Stimulated activated CD8-positive, alpha-beta memory T cell treated with anti-CD3 and anti-CD28 coated beads, Interleukin-2, amount 100 ng/mL, for 1 hour (primary cell): ENCODE data around the gene TLR2.

Source experiments
- DNase-seq, 2 donors: peaks; one replicate each; pipeline ENCODE4 v3.0.0-alpha.2; 2020; ENCODE audit warnings: low read depth in 2 of 2

TLR2 gene, protein sequence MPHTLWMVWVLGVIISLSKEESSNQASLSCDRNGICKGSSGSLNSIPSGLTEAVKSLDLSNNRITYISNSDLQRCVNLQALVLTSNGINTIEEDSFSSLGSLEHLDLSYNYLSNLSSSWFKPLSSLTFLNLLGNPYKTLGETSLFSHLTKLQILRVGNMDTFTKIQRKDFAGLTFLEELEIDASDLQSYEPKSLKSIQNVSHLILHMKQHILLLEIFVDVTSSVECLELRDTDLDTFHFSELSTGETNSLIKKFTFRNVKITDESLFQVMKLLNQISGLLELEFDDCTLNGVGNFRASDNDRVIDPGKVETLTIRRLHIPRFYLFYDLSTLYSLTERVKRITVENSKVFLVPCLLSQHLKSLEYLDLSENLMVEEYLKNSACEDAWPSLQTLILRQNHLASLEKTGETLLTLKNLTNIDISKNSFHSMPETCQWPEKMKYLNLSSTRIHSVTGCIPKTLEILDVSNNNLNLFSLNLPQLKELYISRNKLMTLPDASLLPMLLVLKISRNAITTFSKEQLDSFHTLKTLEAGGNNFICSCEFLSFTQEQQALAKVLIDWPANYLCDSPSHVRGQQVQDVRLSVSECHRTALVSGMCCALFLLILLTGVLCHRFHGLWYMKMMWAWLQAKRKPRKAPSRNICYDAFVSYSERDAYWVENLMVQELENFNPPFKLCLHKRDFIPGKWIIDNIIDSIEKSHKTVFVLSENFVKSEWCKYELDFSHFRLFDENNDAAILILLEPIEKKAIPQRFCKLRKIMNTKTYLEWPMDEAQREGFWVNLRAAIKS

DNA sequence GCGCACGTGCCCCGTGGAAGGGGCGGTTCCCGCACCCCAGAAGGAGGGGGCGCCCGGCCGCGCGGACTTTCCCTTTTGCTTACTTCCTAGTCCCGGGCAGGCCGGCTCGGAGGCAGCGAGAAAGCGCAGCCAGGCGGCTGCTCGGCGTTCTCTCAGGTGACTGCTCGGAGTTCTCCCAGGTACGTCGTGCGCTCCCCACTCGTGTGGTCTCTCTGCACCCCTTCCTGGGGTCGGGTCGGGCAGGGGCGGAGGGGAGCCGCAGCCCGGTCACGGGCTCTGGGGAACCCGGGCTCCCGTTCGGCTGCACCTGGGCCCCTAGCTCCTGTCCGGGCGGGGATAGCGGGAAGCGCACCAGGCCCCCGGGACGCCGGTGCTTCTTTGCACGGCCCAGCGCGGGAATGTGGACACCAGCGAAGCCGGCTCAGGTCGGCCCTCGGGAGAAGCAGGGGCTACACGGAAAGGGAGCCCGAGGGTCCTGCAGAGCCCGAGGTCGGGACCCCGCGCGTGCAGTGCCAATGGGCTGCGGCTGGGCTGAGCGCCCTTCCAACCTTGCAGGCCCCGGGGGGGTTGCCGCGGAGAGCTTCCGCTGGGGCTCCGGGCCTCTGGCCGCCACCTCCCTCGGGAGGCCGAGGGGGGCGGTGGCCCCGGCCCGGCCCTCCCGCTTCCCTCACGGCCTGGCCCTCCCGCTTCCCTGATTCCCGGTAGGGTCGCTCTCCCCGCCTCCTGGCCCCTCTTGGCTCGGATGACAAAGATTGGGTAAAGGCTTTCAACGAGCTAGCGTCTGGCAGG lies at the start of gene TLR2:
Gene TLR2 (plus strand): TSS at position 99 of the 789 bp plus-strand sequence. CDS start 18,628 bp downstream, outside the sequence.
- peak; percentile 24 to 33 for DNase-seq

DNA sequence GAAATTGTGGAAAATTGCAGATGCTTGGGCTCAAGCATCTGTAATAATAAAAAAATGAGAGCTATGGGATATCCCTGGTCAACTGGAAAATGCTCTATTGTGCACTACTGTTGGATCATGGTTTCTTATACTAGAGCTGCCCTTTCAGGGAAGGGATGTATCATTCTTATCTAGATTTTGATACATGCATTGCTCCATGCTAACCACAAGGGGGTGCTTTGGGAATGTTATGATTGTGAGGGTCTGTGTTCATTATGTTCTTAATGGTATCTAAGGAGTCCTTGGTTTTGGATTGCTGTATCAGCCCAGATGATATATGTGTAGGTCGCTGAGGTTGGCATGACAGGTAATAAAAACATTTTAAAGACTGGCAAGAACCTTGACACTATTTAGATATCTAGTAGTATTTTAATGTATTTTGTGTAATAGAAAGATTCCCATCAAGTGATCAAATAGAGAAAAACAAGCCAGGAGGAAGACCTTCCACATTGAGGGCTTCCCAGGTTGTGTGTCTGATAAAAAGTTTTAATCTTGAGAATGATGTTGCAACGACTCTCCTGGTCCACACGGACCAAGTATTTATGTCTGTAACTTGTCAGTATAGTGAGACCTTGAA lies 49.2 kb upstream of the TLR2 start:
- no peak for DNase-seq

GRCh38 chr4:153635846-153636245 lies 48.2 kb upstream of the TLR2 start:
- no peak for DNase-seq

GRCh38 chr4:153637201-153637600 lies 46.9 kb upstream of the TLR2 start:
- DNase-seq, result no peak

GRCh38 chr4:153638011-153638410 lies 46.1 kb upstream of the TLR2 start:
- DNase-seq, result no peak

DNA sequence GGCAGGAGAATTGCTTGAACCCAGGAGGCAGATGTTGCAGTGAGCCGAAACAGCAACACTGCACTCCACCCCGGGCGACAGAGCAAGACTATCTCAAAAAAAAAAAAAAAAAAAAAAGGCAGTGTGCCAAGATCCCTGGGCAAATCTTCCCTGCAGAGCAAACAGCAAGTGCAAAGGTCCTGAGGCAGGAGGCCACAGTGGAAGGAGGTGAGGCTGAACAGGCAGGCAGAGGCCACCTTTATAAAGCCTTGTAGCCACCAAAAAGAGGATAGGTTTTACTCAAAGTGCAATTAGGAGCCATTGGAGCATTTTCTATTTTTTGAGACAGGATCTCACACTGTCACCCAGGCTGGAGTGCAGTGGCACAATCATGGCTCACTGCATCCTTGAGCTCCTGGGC lies 45.1 kb upstream of the TLR2 start:
- no peak for DNase-seq

DNA sequence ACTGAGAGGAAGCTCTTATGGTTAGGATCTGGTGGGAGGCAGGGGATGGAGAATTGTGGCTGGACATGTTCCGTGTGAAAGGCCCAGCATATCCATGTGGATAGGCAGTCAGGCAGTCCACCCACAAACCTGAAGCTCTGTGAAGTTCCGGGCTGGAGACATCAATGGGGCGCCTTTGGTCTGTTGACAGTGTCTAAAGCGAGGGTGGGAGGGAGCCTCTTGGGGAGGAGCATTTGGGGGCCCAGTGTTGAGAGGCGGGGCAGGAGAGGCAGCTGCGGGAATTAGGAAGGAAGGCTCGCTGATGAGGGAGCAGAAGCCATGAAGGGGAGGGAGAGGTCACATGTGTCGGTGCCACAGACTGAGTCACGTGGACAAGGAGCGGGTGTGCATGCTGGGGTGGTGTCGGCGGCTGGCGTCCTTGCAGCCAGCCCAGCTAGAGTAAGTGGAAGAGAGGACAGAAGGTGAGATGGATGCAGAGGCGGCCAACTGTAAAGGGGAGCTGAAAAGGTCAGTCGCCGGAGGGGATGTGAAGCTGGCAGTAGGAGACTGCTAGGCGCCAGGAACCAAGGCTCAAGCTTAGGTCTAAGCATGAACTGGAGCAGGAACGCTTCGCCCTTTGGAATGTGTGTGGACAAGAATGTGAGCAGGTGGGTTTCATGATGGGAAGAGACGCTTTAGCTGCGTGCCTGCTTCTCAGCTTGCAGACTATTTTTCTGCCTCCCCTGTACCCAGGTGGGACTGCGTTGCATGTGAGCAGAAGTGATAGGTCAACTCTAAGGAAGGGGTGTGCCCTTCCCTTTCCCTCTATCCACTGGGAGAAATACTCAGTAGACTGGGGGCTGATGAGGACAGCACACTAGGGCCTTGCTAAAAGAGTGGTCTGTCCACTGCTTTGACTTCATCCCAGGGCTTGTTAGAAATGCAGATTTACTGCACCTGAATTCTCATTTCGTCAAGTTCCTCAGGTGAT lies 44.0 kb upstream of the TLR2 start:
- DNase-seq, result no peak

- no peak for DNase-seq
These were observed 42.5 kb upstream of the TLR2 start for GRCh38 chr4:153641532-153641931.

- no peak for DNase-seq
These were observed 40.4 kb upstream of the TLR2 start for GRCh38 chr4:153643406-153644383.

DNA sequence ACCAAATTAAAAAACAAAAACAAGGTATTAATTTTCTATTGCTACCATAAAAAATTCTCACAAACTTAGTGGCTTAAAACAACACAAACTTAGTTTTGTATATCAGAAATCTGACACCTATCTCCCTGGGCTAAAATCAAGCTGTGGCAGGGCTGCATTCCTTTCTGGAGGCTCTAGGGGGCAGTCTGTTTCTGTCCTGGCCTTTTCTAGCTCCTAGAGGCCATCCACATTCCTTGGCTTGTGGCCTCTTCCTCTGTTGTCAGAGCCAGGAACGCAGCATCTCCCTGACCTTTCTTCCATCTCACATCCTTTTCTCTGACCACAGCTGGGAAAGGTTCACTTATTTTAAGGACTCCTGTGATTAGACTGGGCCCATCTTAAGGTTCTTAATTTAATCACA lies 38.9 kb upstream of the TLR2 start:
- DNase-seq, result no peak

GRCh38 chr4:153646261-153646660 lies 37.8 kb upstream of the TLR2 start:
- no peak for DNase-seq

DNA sequence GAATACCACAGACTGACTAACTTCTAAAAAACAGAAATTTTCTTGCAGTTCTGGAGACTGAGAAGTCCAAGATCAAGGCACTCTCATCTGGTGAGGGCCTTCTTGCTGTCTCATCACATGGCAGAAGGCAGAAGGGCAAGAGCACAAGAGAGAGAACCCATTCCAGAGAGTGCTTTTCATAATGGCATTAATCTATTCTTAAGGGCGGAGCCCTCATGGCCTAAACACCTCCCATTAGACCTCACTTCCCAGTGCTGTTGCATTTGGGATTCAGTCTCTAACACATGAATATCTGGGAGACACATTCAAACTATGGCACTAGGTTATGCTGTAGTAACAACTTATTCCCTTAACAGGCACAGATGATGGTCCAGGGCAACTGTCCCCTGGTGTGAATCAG lies 37.1 kb upstream of the TLR2 start:
- no peak for DNase-seq

DNA sequence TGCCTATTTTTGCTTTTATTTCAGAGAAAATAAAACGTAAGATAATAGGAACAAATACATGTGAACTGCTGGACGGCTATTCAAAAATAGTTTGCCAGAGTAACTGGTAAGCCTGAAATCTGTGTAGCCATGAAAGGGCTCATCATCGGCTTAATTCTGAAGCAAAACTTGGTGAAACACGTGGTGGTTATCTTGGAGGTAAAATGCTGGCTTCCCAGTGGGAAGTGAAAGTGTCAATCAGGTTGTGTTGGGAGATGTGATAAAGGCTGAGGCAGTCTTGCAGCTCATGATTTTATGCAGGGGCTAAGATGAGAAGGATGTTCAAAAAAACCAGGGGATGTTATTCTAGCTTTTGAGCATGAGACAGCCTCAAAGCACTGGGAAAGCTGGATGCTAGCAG lies 36.1 kb upstream of the TLR2 start:
- DNase-seq, result no peak

- no peak for DNase-seq
These were observed 34.5 kb upstream of the TLR2 start for GRCh38 chr4:153649572-153649991.

- DNase-seq, result no peak
These were observed 33.0 kb upstream of the TLR2 start for GRCh38 chr4:153651116-153651515.

- peak in 1 of 2 donors; percentile 4 for DNase-seq
These were observed 32.5 kb upstream of the TLR2 start for GRCh38 chr4:153651587-153651986.

DNA sequence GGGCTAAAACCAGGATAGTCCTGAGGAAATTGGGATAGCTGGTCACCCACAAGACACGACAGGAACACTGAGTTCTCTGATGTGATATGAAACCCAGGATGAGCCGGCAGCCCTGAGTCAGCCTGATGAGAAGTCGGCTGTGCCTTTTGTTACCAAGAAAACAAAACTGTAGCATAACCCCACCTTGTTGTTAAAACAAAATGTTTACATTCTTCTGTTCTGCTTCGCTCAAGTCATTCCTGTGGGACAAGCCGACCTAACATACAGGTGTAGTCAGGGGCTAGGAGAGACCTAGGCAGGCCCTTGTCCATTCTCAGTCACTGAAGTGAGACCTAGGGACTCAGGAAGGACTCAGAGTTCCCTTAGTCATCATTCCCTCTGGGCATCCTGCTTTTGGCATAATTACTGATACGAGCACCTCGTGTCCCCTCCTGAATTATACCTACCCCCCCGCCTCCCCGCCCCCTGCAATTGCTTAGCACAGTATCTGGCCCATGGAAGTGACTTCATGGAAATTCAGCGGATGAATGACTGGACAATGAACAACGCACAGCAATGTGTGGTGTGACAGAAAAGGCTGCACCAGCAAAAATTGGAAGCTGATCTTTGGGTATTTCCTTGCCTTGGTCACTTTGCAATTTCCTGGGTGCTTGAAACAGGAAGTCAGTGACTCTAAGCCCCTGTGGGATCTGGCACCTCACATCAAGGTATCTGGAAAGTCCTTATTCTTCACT lies 31.9 kb upstream of the TLR2 start:
- DNase-seq, result no peak

GRCh38 chr4:153655002-153655541 lies 29.0 kb upstream of the TLR2 start:
- no peak for DNase-seq
